Endothelial cell of umbilical vein (primary cell): ENCODE measurements around the gene TOE1. TPM values are rescaled to one million over a fixed set of nuclear protein-coding genes. Genes with fewer than 3 reads are reported as not detected.
A peak's percentile ranks its signal among the peaks of the same experiment; 100 is the strongest.

Experiments used
- BruUV-seq: library from RNA; stranded (reverse); fragments of 400-500 nt; replicated peaks from 2 replicates; lab custom pipeline; 2021; lab: Mats Ljungman, UMichigan
- CTCF ChIA-PET: fragments of 300-600, 350-600 bp; sonication (Branson Sonifier 250); formaldehyde crosslinking; loops from one replicate; lab custom pipeline; 2021; ENCODE audit warnings: antibody characterized with exemption, inconsistent platforms; lab: Charles Lee
- POLR2A ChIA-PET: fragments of 300-600, 350-600 bp; sonication (Branson Sonifier 250); formaldehyde crosslinking; loops from one replicate; lab custom pipeline; 2021; ENCODE audit warnings: antibody characterized with exemption, inconsistent platforms; lab: Charles Lee
- DNase-seq: peaks from one replicate; pipeline ENCODE4 v3.0.0-alpha.2; 2011; ENCODE audit warnings: low read depth, low spot score
- FAIRE-seq: peaks from 2 replicates; lab custom pipeline; 2011; peaks lifted over from hg19 to GRCh38; lab: Jason Lieb, UNC
- H2AFZ ChIP-seq: 2 replicates; pipeline ENCODE4 v1.6.0; 2012; ENCODE audit warnings: low read depth, low read length, control low read depth, inconsistent platforms
- H3K27ac ChIP-seq: 2 replicates; pipeline ENCODE4 v1.5.1; 2011; ENCODE audit warnings: low read depth, mild to moderate bottlenecking, control low read depth, low read length, moderate library complexity; ENCODE audit not compliant: insufficient read depth
- H3K27me3 ChIP-seq, 2 experiments: 2 replicates each; pipeline versions ENCODE4 v1.6.0 to v1.6.1; 2011; ENCODE audit warnings: low read length in 2 of 2, mixed read lengths in 1 of 2; ENCODE audit not compliant: control insufficient read depth in 2 of 2, insufficient read depth in 2 of 2
- H3K36me3 ChIP-seq, 2 experiments: 2 replicates in 1 of 2; 3 replicates in 1 of 2; pipeline ENCODE4 v1.5.1; 2011; ENCODE audit warnings: low read length in 2 of 2, mild to moderate bottlenecking in 1 of 2, moderate library complexity in 1 of 2; ENCODE audit not compliant: control insufficient read depth in 2 of 2, insufficient read depth in 2 of 2; ENCODE audit errors: extremely low read depth in 1 of 2
- H3K4me1 ChIP-seq: 3 replicates; pipeline ENCODE4 v1.5.1; 2011; ENCODE audit warnings: mild to moderate bottlenecking, low read length; ENCODE audit not compliant: control insufficient read depth, insufficient read depth; ENCODE audit errors: extremely low read depth
- H3K4me2 ChIP-seq: 2 replicates; pipeline ENCODE4 v1.6.1; 2011; ENCODE audit warnings: low read length, control low read depth, mixed read lengths; ENCODE audit not compliant: insufficient read depth
- H3K4me3 ChIP-seq, 3 experiments: fragments of 200-600 bp in 1 of 3; sonication (generic), shearing (Covaris generic) in 1 of 3; replicated peaks in 1 of 3; 2 replicates each; pipeline ENCODE4 v1.5.1; 2011 to 2016; ENCODE audit warnings: control low read depth in 3 of 3, low read length in 3 of 3, mild to moderate bottlenecking in 2 of 3, inconsistent platforms in 1 of 3, low read depth in 1 of 3, moderate library complexity in 1 of 3; ENCODE audit not compliant: insufficient read depth in 1 of 3
- H3K79me2 ChIP-seq: 2 replicates; pipeline ENCODE4 v1.6.0; 2012; ENCODE audit warnings: low read length, inconsistent platforms; ENCODE audit not compliant: control insufficient read depth, insufficient read depth
- H3K9ac ChIP-seq: replicated peaks from 2 replicates; pipeline ENCODE3; 2011; ENCODE audit warnings: low read length, control low read depth; ENCODE audit not compliant: insufficient read depth; ENCODE audit errors: extremely low read depth
- H3K9me1 ChIP-seq: replicated peaks from 3 replicates; pipeline ENCODE4 v1.6.0; 2011; ENCODE audit warnings: mild to moderate bottlenecking, low read length; ENCODE audit not compliant: control insufficient read depth, insufficient read depth; ENCODE audit errors: extremely low read depth
- H3K9me3 ChIP-seq: replicated peaks from 2 replicates; pipeline ENCODE4 v1.5.1; 2012; ENCODE audit warnings: low read length, inconsistent platforms; ENCODE audit not compliant: control insufficient read depth, insufficient read depth
- H4K20me1 ChIP-seq: replicated peaks from 2 replicates; pipeline ENCODE3; 2011; ENCODE audit warnings: mild to moderate bottlenecking, low read length; ENCODE audit not compliant: control insufficient read depth, insufficient read depth; ENCODE audit errors: extremely low read depth
- EZH2 ChIP-seq: IDR thresholded peaks from 2 replicates; pipeline ENCODE4 v1.6.1; 2012; ENCODE audit warnings: borderline replicate concordance, low read depth, mild to moderate bottlenecking, moderate library complexity, low read length, inconsistent platforms; ENCODE audit not compliant: severe bottlenecking
- FOS ChIP-seq: IDR thresholded peaks from 2 replicates; pipeline ENCODE4 v1.6.1; 2011; ENCODE audit warnings: mild to moderate bottlenecking, low read length, moderate library complexity, borderline replicate concordance; ENCODE audit not compliant: insufficient read depth
- GATA2 ChIP-seq: IDR thresholded peaks from 2 replicates; pipeline ENCODE4 v1.7.0; 2011; ENCODE audit warnings: low read depth, mild to moderate bottlenecking, moderate library complexity, mixed read lengths, low read length; ENCODE audit not compliant: insufficient read length, insufficient read depth
- JUN ChIP-seq: IDR thresholded peaks from 2 replicates; pipeline ENCODE4 v1.6.1; 2011; ENCODE audit warnings: borderline replicate concordance, low read depth; ENCODE audit not compliant: insufficient read length, insufficient read depth
- MYC ChIP-seq: IDR thresholded peaks from one replicate; pipeline ENCODE4 v1.6.1; 2011; ENCODE audit warnings: mild to moderate bottlenecking, low read depth, low read length
- POLR2A ChIP-seq: IDR thresholded peaks from 2 replicates; pipeline ENCODE4 v1.6.1; 2012; ENCODE audit warnings: low read depth, mild to moderate bottlenecking, control low read depth, low read length
- POLR2AphosphoS5 ChIP-seq: IDR thresholded peaks from 2 replicates; pipeline ENCODE4 v1.6.1; 2012; ENCODE audit warnings: low read depth, mild to moderate bottlenecking, control low read depth, low read length, moderate library complexity; ENCODE audit not compliant: insufficient read depth
- dilution Hi-C: fragments of 300-500 bp; cut with MboI; formaldehyde crosslinking; loops from one replicate; pipeline ENCODE4 v1.15.0; 2019; ENCODE audit warnings: low sequenced_read_pairs; ENCODE audit not compliant: extremely low pct_ligation_motif_present
- intact Hi-C: fragments of 100-400 bp; cut with micrococcal nuclease; formaldehyde crosslinking; loops from one replicate; pipeline ENCODE4 v1.10.0; 2022
- polyA plus RNA-seq, 4 experiments: library from polyadenylated mRNA; depleted of rRNA in 3 of 4; stranded (reverse) in 3 of 4; unstranded in 1 of 4; fragments of >200 nt; gene quantifications; 2 replicates each; pipeline versions ENCODE4 v1.2.1 to v1.2.3, GENCODE V29; 2011 to 2012; ENCODE audit warnings: missing spikeins in 1 of 4
- total RNA-seq: library from RNA; stranded (reverse); gene quantifications from 2 replicates; pipeline ENCODE4 v1.2.3, GENCODE V29; 2021
- TF ChIP-seq, protein P1 (sequence below), 2 donors: IDR thresholded peaks; 1 replicate in 1 of 2; 2 replicates in 1 of 2; pipeline ENCODE4 v1.5.1; 2011; ENCODE audit warnings: low read length in 2 of 2, mild to moderate bottlenecking in 2 of 2, moderate library complexity in 2 of 2, control low read depth in 1 of 2, inconsistent platforms in 1 of 2, low read depth in 1 of 2; ENCODE audit not compliant: insufficient read depth in 1 of 2; ENCODE audit errors: extremely low read depth in 1 of 2
- TF ChIP-seq, protein P2 (sequence below): IDR thresholded peaks from 2 replicates; pipeline ENCODE4 v1.6.1; 2011; ENCODE audit not compliant: insufficient read depth, insufficient read length

TOE1 gene
- total and polyA plus RNA-seq, 2 donors (not counting 3 experiments of a cell fraction or from before 2014, with no cell fraction given) = 16.3 to 24.9 TPM

DNA sequence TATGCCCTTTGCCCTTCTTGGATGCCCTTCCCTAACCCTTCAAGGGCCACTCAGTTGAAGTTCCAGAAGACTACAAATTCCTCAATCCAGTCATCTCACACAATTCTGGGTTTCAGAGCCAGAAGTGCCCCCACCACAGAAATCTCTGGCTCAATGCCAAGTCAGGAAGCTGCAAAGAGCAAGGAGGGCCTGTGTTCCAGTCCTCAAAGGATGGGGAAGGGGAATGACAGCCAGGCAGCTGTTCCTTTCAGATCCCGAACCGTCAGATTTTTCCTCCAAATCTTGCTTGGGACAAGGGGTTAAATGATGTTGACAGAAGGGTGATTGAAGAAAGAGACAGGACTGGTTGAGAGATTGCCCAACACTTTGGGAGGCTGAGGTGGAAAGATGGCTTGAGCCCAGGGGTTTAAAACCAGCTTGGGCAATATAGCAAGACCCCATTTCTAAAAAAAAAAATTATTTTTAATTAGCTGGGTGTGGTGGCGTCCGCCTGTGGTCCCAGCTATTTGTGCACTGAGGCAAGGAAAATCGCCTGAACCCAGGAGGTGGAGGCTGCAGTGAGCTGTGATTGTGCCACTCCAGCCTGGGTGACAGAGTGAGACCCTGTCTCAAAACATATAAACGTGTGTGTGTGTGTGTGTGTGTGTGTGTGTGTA, 14.0 kb upstream of the TOE1 start:
- peak overlapping the region; percentile 95 for H2AFZ ChIP-seq
- H3K4me1 ChIP-seq = peaks cover 18% of the 10 kb centered on the region
- no TSS peak for BruUV-seq
- ChIA-PET POLR2A (interaction anchor here (2.3 to 3.5 kb wide), 2 partner anchors 14 to 314 kb away, joined by 6 to 18 read pairs; partner anchors contain the start of genes MUTYH, TOE1 and UROD), CTCF (interaction anchor here (0.9 to 3.7 kb wide), 5 partner anchors 14 to 308 kb away, joined by 3 to 14 read pairs (median 3); partner anchors contain the start of genes MUTYH and TOE1)
- peak; percentile 24 for FAIRE-seq
- peaks cover 7% of the 10 kb centered on the region for H3K79me2 ChIP-seq
- H3K27ac ChIP-seq = no peak overlapping the region
- no peaks in the 10 kb centered on the region for H3K9me3 ChIP-seq
- peak overlapping the region; percentile 53 for H3K9ac ChIP-seq
- no peaks in the 10 kb centered on the region for H3K9me1 ChIP-seq
- H3K27me3 ChIP-seq = no peaks in the 10 kb centered on the region
- dilution Hi-C loops (no loop called here), intact Hi-C loops (loop anchor here (1.0 kb wide), 1 partner anchor 23 kb away; no protein-coding TSS in a partner anchor)
- no peak for DNase-seq
- TF ChIP-seq, protein P1, sequence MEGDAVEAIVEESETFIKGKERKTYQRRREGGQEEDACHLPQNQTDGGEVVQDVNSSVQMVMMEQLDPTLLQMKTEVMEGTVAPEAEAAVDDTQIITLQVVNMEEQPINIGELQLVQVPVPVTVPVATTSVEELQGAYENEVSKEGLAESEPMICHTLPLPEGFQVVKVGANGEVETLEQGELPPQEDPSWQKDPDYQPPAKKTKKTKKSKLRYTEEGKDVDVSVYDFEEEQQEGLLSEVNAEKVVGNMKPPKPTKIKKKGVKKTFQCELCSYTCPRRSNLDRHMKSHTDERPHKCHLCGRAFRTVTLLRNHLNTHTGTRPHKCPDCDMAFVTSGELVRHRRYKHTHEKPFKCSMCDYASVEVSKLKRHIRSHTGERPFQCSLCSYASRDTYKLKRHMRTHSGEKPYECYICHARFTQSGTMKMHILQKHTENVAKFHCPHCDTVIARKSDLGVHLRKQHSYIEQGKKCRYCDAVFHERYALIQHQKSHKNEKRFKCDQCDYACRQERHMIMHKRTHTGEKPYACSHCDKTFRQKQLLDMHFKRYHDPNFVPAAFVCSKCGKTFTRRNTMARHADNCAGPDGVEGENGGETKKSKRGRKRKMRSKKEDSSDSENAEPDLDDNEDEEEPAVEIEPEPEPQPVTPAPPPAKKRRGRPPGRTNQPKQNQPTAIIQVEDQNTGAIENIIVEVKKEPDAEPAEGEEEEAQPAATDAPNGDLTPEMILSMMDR (IDR thresholded peaks at IDR 0.05; ENCODE audit: extremely low read depth in 1 of 2, insufficient read depth in 1 of 2, low read depth in 1 of 2, low read length in 2 of 2) = no peak
- TF ChIP-seq FOS (no peak), EZH2 (no peak), POLR2AphosphoS5 (no peak), POLR2A (no peak), GATA2 (no peak), JUN (no peak), MYC (no peak)
- TF ChIP-seq, protein P2, sequence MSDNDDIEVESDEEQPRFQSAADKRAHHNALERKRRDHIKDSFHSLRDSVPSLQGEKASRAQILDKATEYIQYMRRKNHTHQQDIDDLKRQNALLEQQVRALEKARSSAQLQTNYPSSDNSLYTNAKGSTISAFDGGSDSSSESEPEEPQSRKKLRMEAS = no peak
- no peaks in the 10 kb centered on the region for H3K36me3 ChIP-seq
- no peak overlapping the region for H3K4me3 ChIP-seq
- no peaks in the 10 kb centered on the region for H4K20me1 ChIP-seq
- peak overlapping the region; percentile 72 for H3K4me2 ChIP-seq
